ENCODE data around the gene TCTA.

DNA sequence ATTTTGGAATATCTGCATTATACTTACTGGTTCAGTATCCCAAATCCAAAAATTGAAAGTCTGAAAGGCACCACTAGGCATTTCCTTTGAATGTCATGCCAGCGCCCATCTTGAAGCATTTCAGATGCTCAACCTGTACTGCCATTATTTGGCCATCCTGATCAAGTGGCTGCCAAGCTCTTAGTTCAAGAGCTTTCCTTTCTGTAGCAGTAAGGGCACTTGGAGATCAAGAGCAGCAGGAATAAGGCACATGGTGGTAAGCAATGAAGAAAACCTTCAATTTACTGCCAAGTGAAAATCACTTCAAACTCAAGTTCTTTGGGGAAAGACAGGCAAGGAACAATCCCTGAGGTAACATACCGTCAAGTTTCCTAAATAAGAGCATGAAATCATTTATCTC lies 10.5 kb upstream of the TCTA start:
- TF ChIP-seq, protein P1, sequence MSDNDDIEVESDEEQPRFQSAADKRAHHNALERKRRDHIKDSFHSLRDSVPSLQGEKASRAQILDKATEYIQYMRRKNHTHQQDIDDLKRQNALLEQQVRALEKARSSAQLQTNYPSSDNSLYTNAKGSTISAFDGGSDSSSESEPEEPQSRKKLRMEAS (IDR thresholded peaks at IDR 0.05): no peak
- TF ChIP-seq EP300 (IDR thresholded peaks at IDR 0.05; ENCODE audit: borderline replicate concordance in 1 of 2, low read depth in 2 of 2, low read length in 2 of 2) (no peak), POLR2A (IDR thresholded peaks at IDR 0.05; ENCODE audit: control extremely low read depth in 1 of 2, low read depth in 2 of 2, low read length in 2 of 2) (no peak), RXRA (IDR thresholded peaks at IDR 0.05; ENCODE audit: insufficient read depth, low read depth, low read length) (no peak), ZNF274 (IDR thresholded peaks at IDR 0.05; ENCODE audit: borderline replicate concordance, extremely low read depth, low read length) (no peak), SP2 (IDR thresholded peaks at IDR 0.05; ENCODE audit: low read length) (no peak), TAF1 (IDR thresholded peaks at IDR 0.05; ENCODE audit: low read depth, low read length) (no peak), CHD1 (IDR thresholded peaks at IDR 0.05; ENCODE audit: low read depth, low read length) (no peak), CBX8 (IDR thresholded peaks at IDR 0.05; ENCODE audit: borderline replicate concordance, low read depth, low read length) (no peak)
- TF ChIP-seq, protein P2, sequence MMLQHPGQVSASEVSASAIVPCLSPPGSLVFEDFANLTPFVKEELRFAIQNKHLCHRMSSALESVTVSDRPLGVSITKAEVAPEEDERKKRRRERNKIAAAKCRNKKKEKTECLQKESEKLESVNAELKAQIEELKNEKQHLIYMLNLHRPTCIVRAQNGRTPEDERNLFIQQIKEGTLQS (IDR thresholded peaks at IDR 0.05; ENCODE audit: insufficient read depth, low read depth, low read length): no peak
- TF ChIP-seq, protein P3, sequence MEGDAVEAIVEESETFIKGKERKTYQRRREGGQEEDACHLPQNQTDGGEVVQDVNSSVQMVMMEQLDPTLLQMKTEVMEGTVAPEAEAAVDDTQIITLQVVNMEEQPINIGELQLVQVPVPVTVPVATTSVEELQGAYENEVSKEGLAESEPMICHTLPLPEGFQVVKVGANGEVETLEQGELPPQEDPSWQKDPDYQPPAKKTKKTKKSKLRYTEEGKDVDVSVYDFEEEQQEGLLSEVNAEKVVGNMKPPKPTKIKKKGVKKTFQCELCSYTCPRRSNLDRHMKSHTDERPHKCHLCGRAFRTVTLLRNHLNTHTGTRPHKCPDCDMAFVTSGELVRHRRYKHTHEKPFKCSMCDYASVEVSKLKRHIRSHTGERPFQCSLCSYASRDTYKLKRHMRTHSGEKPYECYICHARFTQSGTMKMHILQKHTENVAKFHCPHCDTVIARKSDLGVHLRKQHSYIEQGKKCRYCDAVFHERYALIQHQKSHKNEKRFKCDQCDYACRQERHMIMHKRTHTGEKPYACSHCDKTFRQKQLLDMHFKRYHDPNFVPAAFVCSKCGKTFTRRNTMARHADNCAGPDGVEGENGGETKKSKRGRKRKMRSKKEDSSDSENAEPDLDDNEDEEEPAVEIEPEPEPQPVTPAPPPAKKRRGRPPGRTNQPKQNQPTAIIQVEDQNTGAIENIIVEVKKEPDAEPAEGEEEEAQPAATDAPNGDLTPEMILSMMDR (IDR thresholded peaks at IDR 0.05; ENCODE audit: control extremely low read depth in 1 of 3, insufficient read depth in 1 of 3, low read depth in 1 of 3, low read length in 3 of 3): no peak
